Kidney epithelial cell (primary cell): ENCODE data around the gene SYNJ2. TPM values are rescaled to one million over a fixed set of nuclear protein-coding genes. Genes with fewer than 3 reads are reported as not detected.

Experiments used
- DNase-seq: peaks from one replicate; pipeline ENCODE4 v3.0.0-alpha.2; 2010; ENCODE audit warnings: low read depth
- H3K27me3 ChIP-seq: 2 replicates; pipeline ENCODE4 v1.6.0; 2011; ENCODE audit warnings: low read length; ENCODE audit not compliant: control insufficient read depth, insufficient read depth
- H3K36me3 ChIP-seq: 2 replicates; pipeline ENCODE4 v1.5.1; 2011; ENCODE audit warnings: low read length; ENCODE audit not compliant: control insufficient read depth, insufficient read depth
- H3K4me3 ChIP-seq: 2 replicates; pipeline ENCODE4 v1.5.1; 2011; ENCODE audit warnings: low read depth, mild to moderate bottlenecking, control low read depth, low read length
- total RNA-seq: library from RNA; depleted of rRNA; stranded (reverse); fragments of >200 nt; gene quantifications from 2 replicates; pipeline ENCODE4 v1.2.3, GENCODE V29; 2015
- TF ChIP-seq, protein P1 (sequence below): IDR thresholded peaks from 2 replicates; pipeline ENCODE4 v1.5.1; 2011; ENCODE audit warnings: mild to moderate bottlenecking, moderate library complexity, low read length, control low read depth, inconsistent platforms; ENCODE audit not compliant: insufficient read depth, poor library complexity, severe bottlenecking

SYNJ2 gene
- total RNA-seq, 1 donor from 2014 or later: 14.3 TPM

DNA sequence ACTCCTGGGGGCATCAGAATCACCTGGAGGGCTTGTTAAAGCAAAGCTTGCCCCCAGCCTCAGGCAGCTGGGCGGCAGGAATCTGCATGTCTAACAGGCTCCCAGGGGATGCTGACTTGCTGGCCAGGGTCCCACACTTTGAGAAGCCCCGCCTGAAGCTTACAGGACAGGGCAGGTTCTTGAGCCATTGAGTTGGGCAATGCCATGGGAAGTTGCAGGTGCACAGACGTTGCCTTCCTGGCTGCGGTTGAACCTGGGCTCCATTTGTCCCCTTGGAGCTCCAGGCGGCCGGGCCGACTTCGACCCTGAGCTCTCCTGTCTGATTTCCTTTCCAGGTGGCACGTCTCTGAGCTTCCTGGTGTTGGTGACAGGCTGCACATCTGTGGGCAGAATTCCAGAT lies 46.8 kb downstream of the SYNJ2 start:
- Histone ChIP-seq H3K4me3 (no peak overlapping the region), H3K36me3 (peaks cover 2% of the 10 kb centered on the region), H3K27me3 (no peaks in the 10 kb centered on the region)
- DNase-seq: no peak
- TF ChIP-seq, protein P1, sequence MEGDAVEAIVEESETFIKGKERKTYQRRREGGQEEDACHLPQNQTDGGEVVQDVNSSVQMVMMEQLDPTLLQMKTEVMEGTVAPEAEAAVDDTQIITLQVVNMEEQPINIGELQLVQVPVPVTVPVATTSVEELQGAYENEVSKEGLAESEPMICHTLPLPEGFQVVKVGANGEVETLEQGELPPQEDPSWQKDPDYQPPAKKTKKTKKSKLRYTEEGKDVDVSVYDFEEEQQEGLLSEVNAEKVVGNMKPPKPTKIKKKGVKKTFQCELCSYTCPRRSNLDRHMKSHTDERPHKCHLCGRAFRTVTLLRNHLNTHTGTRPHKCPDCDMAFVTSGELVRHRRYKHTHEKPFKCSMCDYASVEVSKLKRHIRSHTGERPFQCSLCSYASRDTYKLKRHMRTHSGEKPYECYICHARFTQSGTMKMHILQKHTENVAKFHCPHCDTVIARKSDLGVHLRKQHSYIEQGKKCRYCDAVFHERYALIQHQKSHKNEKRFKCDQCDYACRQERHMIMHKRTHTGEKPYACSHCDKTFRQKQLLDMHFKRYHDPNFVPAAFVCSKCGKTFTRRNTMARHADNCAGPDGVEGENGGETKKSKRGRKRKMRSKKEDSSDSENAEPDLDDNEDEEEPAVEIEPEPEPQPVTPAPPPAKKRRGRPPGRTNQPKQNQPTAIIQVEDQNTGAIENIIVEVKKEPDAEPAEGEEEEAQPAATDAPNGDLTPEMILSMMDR: no peak

DNA sequence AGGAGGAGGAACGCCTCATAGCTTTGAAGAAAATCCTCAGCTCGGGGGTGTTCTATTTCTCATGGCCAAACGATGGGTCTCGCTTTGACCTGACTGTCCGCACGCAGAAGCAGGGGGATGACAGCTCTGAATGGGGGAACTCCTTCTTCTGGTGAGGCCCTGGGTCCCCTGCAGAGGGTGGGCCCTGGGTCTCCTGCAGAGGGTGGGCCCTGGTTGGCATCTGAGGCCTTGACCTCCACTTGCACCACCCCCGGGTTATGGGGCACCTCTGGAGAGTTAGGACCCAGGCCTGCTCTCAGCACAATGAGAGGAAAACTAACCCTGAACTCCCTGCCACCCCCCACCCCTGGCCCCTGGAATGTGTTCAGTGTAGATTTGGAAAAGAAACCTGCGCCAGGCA lies 47.2 kb downstream of the SYNJ2 start:
- Histone ChIP-seq H3K4me3 (no peak overlapping the region), H3K36me3 (peaks cover 4% of the 10 kb centered on the region), H3K27me3 (no peaks in the 10 kb centered on the region)
- TF ChIP-seq, protein P1: no peak
- no peak for DNase-seq

DNA sequence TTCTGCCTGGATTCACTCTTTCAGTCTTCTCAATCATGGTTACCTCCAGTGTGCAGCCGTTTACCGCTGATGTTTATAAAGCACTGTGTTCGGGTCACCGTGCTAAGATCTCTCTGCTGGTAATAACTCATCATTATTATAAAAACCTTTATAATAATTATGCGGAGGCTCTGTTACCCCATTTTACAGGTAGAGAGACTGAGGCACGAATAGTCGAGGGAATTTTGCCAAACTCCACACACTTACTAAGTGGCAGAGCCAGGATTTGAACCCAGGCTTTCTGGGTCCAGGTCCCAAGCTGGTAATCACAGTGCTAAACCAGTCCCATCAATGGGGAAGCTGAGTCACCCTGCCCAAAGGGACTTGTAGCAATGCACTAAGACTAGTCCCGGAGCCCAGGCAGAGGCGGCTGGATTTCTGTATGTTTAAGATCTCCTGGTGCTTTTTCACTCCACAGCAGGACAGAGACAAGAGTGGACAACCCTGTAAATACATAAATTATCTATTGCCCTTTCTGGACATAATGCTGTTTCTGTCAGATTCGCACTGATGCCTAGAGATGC lies 48.1 kb downstream of the SYNJ2 start:
- TF ChIP-seq, protein P1: no peak
- peaks cover 4% of the 10 kb centered on the region for H3K36me3 ChIP-seq
- no peak overlapping the region for H3K4me3 ChIP-seq
- no peak for DNase-seq
- no peaks in the 10 kb centered on the region for H3K27me3 ChIP-seq

DNA sequence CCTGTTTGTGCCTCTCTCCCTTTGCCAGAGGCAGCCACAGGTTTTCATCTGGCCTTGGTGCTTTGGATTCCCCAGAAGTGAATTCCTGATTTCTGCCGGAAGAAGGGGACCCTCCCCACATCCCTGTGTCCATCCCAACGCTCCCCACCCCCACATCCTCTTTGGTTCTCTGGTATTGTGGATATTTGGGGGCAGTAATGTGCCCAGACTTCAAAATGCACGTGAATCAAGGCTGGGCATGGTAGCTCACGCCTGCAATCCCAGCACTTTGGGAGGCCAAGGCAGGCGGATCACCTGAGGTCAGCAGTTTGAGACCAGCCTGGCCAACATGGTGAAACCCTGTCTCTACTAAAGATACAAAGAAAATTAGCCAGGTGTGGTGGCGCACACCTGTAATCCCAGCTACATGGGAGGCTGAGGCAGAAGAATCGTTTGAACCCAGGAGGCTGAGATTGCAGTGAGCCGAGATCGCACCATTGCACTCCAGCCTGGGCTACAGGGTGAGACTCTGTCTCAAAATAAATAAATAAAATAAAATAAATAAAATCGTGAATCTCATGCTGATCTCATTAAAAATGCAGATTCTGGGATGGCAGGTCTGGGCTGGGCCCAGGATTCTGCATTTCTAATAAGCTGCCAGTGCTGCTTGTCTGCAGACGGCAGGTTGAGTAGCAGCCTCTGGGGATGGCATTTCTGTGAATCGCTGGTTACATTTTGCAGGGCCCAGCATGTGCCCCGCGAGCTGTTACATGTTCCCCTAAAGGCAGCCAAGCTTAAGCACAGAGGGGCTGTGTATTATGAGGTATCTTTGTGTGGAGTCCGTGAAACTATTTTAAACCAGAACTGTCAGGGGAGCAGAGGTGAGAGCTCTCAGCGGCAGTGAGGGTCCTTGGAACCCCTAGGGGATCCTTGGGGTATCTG lies 49.0 kb downstream of the SYNJ2 start:
- no peak for DNase-seq
- TF ChIP-seq, protein P1: no peak
- no peaks in the 10 kb centered on the region for H3K27me3 ChIP-seq
- H3K36me3 ChIP-seq: peaks cover 4% of the 10 kb centered on the region
- no peak overlapping the region for H3K4me3 ChIP-seq

DNA sequence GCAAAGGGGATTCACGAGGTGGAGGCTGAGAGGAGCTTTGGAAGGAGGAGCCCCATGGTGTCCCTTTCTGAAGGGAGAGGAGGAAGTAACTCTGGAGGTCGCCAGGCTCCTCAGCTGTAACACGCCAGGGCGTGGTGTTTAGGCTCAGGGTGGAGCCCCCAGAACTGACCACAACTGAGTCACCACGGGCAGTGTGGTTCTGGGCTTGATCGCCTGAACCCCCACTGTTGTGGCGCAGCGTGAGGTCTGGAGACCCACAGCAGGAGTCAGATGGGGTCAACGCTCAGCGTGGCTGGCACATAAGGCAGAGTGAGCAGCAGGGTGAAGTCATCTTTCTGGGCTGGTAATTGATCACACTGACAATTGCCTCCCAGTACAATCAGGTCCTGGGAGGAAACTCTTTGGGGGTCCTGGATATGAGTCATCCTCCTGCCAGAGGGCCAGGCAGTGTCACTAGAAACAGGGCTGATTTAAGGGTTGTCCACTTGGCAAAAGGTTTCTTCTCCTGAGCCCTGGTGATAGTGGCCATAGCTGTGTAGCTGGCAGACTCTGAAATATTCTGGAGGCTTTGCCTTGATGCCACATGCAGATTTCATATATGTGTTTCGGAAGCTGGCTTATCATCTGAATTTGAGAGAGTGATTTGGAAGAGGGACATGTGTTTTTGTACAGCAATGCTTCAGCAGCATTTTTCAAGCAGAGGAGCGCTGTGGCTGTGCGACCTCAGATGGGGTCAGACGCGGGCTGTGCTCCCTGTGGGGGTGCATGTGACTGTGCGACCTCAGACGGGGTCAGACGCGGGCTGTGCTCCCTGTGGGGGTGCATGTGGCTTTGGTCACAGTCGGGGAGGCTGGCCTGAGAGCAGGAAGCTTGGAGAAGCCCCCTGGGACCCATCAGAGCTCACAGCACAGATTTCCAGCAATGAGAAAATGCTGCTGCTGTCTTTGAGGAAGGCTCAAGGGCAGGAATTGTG lies 50.0 kb downstream of the SYNJ2 start:
- H3K4me3 ChIP-seq: no peak overlapping the region
- TF ChIP-seq, protein P1: no peak
- H3K36me3 ChIP-seq: peaks cover 4% of the 10 kb centered on the region
- peak; percentile 87 for DNase-seq
- H3K27me3 ChIP-seq: no peaks in the 10 kb centered on the region
